ENCODE measurements around the gene PNPO. TPM values are rescaled to one million over a fixed set of nuclear protein-coding genes. Genes with fewer than 3 reads are reported as not detected.
A peak's percentile ranks its signal among the peaks of the same experiment; 100 is the strongest.

The PNPO gene
- total and polyA plus RNA-seq, 2 of the 13 experiments (the other 11 are each of a cell fraction or from before 2014, with no cell fraction given) = 47.9 to 63.3 TPM

DNA sequence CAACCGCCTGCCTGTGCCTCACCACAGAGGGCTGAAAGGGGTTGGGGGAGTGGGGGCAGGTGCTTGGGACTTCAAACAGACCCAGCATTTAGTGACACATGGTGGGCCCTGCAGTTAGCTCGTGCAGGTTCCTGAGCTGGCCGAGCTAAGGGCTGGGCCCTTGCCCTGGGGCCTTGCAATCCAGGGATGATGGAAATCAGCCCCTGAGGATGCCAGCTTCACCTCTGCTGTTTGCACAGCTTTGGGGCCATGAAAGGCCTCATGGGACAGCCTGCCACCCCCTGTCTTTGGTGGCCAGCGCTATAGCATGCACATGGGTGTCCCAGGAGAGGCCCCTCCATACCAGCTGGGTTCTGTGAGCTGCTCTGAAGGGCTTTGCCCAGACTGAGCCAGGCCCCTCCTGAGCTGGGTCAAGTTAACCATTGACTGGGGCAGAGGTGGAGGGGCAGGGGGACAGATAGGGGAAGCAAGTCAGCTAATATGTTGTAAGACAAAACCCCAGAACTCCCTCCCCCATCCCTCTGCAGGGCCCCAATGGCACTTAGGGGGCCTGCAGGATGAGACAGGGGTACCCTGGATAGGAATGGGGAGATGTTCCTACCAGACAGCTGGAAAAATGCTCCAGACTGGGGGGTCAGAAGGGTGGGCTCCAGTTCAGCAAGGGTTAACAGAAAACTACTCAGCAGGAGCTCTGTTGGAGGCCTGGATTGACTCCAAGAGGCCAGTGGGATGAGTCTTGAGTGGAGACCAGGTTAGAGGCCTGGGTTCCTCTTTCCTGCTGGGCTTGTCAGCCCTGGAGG is 15.6 kb downstream of the PNPO start:
- Histone ChIP-seq H3K9me3 (ENCODE audit: low read length) (no peaks in the 10 kb centered on the region), H3K4me2 (ENCODE audit: low read depth, low read length) (peak overlapping the region; percentile 81), H3K27ac (ENCODE audit: extremely low read length, insufficient read depth, low read length) (no peak overlapping the region), H3K27me3 (ENCODE audit: control insufficient read depth in 1 of 2, insufficient read depth in 2 of 2, low read length in 2 of 2) (peaks cover 0 to 2% of the 10 kb centered on the region in 2 experiments; a peak in 4 of 5 replicates), H3K4me3 (replicated peaks in 1 of 3; ENCODE audit: insufficient read depth in 1 of 3, low read depth in 2 of 3, low read length in 3 of 3) (peak overlapping the region; percentile 33 to 61 (median 38)), H4K20me1 (ENCODE audit: insufficient read depth, low read length) (no peaks in the 10 kb centered on the region), H3K4me1 (ENCODE audit: insufficient read depth, low read length) (peaks cover 72% of the 10 kb centered on the region), H3K9ac (ENCODE audit: insufficient read depth, low read depth, low read length) (peak overlapping the region; percentile 25; the same call in 1 of the 2 replicates), H3K36me3 (replicated peaks in 1 of 2; ENCODE audit: control insufficient read depth in 1 of 2, insufficient read depth in 2 of 2, low read length in 2 of 2) (no peaks in the 10 kb centered on the region), H2AFZ (ENCODE audit: low read length) (no peak overlapping the region), H3K79me2 (ENCODE audit: insufficient read depth, low read length) (no peaks in the 10 kb centered on the region)
- WGBS (ENCODE audit: low lambda C conversion rate) = 29% methylated on average over 1 of the region's 4 CpGs
- no TSS peak for BruUV-seq (replicated peaks)
- FAIRE-seq = peak; percentile 84
- ATAC-seq = peak; percentile 82
- intact Hi-C loops (cut with micrococcal nuclease; ENCODE audit: unreplicated experiment) = loop anchor here (2.0 kb wide), 1 partner anchor 14 kb away; the partner anchor contains the start of gene CDK5RAP3
- CTCF ChIA-PET (ENCODE audit: low intra/inter-chr PET ratio, low total read pairs) = interaction anchor here (0.9 kb wide), 1 partner anchor 10 kb away, joined by 3 read pairs; no protein-coding TSS in a partner anchor
- in situ Hi-C loops (cut with HindIII; ENCODE audit: extremely low pct_ligation_motif_present, low pct_unique_long_range_greater_than_20kb) = no loop called here
- DNase-seq (ENCODE audit: low spot score) = peak; percentile 60
- POLR2A ChIA-PET = interaction anchor here (0.6 to 15.1 kb wide), 12 partner anchors 8 to 125 kb away, joined by 3 to 267 read pairs (median 6); partner anchors contain the start of genes CDK5RAP3, LRRC46, MRPL10 and NFE2L1
- TF ChIP-seq MAFG (CRISPR knock-in tag; IDR thresholded peaks at IDR 0.05) (no peak), NFE2 (CRISPR knock-in tag; IDR thresholded peaks at IDR 0.05) (no peak), GATAD2A (CRISPR knock-in tag; IDR thresholded peaks at IDR 0.05) (no peak; the same call in 1 of the 2 replicates), NCOA5 (CRISPR knock-in tag; IDR thresholded peaks at IDR 0.05) (no peak), TAF15 (IDR thresholded peaks at IDR 0.05; ENCODE audit: low read depth, low read length, poor library complexity, severe bottlenecking) (peak; percentile 50), ZNF782 (CRISPR knock-in tag; IDR thresholded peaks at IDR 0.05; ENCODE audit: borderline replicate concordance) (no peak), FOXA3 (CRISPR knock-in tag; IDR thresholded peaks at IDR 0.05) (no peak), NR2C2 (CRISPR knock-in tag; IDR thresholded peaks at IDR 0.05; ENCODE audit: borderline replicate concordance) (no peak), SPEN (CRISPR knock-in tag; IDR thresholded peaks at IDR 0.05; ENCODE audit: low read depth) (0 out of 2 replicates have a peak, but pooled peaks have one; percentile 42), ARNTL (CRISPR knock-in tag; IDR thresholded peaks at IDR 0.05) (no peak), ZNF670 (CRISPR knock-in tag; IDR thresholded peaks at IDR 0.05; ENCODE audit: borderline replicate concordance) (no peak), MTA1 (CRISPR knock-in tag; IDR thresholded peaks at IDR 0.05; ENCODE audit: borderline replicate concordance) (peak; percentile 80; the same call in 1 of the 2 replicates), STAT5B (CRISPR knock-in tag; IDR thresholded peaks at IDR 0.05) (no peak), DMAP1 (CRISPR knock-in tag; IDR thresholded peaks at IDR 0.05) (0 out of 2 replicates have a peak, but pooled peaks have one; percentile 28), ZNF547 (CRISPR knock-in tag; IDR thresholded peaks at IDR 0.05) (peak; percentile 49), KLF13 (CRISPR knock-in tag; IDR thresholded peaks at IDR 0.05) (peak; percentile 21; the same call in 1 of the 2 replicates)
- TF ChIP-seq, protein P1, sequence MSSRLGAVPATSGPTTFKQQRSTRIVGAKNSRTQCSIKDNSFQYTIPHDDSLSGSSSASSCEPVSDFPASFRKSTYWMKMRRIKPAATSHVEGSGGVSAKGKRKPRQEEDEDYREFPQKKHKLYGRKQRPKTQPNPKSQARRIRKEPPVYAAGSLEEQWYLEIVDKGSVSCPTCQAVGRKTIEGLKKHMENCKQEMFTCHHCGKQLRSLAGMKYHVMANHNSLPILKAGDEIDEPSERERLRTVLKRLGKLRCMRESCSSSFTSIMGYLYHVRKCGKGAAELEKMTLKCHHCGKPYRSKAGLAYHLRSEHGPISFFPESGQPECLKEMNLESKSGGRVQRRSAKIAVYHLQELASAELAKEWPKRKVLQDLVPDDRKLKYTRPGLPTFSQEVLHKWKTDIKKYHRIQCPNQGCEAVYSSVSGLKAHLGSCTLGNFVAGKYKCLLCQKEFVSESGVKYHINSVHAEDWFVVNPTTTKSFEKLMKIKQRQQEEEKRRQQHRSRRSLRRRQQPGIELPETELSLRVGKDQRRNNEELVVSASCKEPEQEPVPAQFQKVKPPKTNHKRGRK (CRISPR knock-in tag; IDR thresholded peaks at IDR 0.05) = no peak
- TF ChIP-seq, protein P2, sequence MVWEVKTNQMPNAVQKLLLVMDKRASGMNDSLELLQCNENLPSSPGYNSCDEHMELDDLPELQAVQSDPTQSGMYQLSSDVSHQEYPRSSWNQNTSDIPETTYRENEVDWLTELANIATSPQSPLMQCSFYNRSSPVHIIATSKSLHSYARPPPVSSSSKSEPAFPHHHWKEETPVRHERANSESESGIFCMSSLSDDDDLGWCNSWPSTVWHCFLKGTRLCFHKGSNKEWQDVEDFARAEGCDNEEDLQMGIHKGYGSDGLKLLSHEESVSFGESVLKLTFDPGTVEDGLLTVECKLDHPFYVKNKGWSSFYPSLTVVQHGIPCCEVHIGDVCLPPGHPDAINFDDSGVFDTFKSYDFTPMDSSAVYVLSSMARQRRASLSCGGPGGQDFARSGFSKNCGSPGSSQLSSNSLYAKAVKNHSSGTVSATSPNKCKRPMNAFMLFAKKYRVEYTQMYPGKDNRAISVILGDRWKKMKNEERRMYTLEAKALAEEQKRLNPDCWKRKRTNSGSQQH (CRISPR knock-in tag; IDR thresholded peaks at IDR 0.05; ENCODE audit: low read depth) = 0 out of 2 replicates have a peak, but pooled peaks have one; percentile 22
- TF ChIP-seq, protein P3, sequence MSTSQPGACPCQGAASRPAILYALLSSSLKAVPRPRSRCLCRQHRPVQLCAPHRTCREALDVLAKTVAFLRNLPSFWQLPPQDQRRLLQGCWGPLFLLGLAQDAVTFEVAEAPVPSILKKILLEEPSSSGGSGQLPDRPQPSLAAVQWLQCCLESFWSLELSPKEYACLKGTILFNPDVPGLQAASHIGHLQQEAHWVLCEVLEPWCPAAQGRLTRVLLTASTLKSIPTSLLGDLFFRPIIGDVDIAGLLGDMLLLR (CRISPR knock-in tag; IDR thresholded peaks at IDR 0.05) = peak; percentile 35; the same call in 1 of the 2 replicates
- TF ChIP-seq, protein P4, sequence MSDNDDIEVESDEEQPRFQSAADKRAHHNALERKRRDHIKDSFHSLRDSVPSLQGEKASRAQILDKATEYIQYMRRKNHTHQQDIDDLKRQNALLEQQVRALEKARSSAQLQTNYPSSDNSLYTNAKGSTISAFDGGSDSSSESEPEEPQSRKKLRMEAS (IDR thresholded peaks at IDR 0.05) = peak; percentile 67
